KG1 (cell line): ENCODE results near the gene KIFC3.
"Not testable (repeated sequence)": the region's sequence is repeated elsewhere in the genome, so short reads cannot be mapped to it uniquely, and the experiment has no call there.

Source experiments
- DNase-seq: peaks from one replicate; lab custom pipeline; 2025; lab: John Stamatoyannopoulos, UW

KIFC3 gene

DNA sequence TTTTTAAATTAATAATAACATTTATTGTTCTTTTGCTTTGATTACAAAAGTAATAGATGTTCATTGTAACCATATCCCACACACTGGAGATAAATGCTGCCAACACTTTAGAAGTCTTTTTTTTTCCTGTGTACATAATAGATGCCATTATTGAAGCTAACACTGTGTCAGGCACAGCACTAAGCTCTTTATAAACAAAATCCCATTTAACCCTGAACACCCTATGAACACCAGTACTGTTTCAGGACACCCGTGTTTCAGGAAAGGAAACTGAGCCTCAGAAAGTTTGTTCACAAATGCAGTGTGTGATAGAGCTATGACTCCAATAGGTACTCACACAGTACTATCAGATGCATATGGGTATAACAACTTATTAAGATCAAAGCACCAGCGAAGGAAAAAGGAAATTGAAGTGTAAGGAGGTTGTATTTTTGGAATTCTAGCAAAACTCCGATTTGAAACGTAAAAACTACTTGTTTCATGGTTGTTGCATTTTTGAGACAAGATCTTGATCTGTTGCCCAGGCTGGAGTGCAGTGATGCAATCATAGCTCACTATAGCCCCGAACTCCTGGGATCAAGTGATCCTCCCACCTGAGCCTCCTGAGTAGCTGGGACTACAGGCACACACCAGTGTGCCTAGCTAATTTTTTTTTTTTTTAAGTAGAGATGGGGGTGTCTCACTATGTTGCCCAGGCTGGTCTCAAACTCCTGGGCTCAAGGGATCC is 2.0 kb upstream of the KIFC3 start:
- DNase-seq, result no peak

DNA sequence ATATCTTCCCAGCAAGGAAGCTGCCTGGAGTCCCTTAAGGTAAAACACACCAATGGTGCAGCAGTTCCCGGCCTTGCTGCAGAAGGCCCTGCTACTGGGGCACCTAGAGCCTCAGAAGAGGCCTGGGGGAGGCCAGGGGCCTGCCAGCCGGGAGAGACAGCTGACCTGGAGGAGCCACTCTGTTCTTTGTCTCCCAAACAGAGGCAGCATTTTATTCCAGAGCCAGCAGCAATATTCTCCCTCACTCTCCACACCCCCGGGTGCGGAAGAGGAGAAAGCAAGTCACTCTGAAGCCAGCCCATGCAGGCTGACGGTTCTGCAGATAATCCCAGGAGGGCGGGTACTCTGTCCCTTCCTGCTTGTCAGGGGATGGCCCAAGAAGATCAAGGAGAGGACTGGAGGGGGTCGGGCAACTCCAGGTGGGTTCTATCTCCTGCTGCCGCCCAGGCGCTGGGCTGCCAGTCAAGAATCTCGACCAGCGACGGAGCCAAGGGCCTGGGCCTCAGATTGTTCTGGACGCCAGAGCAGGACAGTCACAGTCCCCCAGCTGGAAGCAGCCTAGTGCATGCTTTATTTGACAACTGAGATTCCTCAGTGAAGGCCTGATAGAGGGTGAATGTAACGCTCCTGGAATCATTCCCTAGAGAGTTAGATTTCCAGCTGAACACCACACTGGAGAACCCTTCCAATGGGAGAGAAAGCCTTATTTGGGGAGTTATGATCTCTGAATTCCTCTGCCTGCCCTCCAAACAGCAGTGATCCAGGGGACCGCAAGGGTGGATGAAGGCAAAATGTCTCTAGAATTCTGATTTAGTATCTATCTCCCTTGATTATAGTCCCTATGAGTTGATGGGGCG is 1.1 kb upstream of the KIFC3 start:
- DNase-seq, result no peak

DNA sequence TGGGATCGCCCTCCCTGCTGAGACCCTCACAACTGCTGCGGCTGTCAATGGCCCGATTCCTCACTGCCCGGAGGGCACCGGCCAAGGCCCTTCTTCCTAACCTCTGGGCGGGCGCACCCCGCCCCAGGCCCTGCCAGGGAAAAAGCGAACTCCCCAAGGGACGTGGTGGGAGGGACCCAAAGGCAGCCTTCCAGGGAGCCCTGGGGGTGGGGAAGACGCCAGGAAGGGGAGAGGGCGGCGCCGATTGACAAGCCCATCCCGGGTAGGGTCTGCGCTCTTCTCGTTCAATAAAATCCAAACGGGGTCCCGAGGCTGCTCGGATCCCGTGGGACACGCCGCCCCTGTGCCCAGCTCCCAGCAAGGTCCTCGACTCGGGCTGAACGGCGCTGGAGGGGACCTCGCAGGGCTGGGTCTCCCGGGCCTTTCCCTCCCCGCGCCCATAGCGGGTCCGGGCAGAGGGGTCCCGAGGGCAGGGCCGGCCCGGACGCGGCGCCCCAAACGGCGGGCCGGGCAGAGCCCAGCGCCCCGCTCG is 416 bp downstream of the KIFC3 start:
- no peak for DNase-seq

DNA sequence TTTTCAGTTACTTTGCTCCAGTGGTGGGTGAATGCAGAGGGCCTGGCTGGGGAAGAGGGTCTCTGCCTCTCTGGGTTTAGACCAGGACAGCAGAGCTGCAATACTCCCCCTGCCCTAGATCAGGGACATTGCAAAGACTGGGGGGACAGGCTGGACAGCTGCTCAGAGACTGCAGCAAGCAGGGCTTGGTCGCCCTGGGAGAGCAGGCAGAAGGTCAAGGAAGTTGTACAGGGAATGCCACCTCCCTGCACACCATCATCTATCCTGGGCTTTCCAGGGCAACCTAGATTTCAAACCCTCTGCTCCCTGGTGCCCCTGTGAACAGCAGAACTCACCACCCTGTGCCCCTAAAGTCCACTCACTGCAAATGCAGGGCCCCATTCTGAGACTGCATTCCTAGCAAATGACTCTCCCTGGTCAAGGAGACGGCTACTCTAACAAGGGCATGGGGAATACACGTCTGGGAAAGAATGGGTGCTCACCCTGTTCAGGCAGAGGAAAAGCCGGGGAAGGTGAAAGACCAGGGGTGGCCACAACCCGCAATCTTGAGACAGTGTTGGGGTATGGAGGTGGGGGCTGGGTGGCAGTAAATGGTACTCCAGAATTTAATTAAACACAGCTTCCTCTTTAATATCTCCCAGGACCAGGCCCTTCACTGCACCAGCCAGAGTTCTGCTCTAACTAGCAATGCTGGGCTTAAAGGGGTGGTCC is 1.0 kb downstream of the KIFC3 start:
- no peak for DNase-seq

GRCh38 chr16:57800200-57801097 is 1.8 kb downstream of the KIFC3 start:
- no peak for DNase-seq

DNA sequence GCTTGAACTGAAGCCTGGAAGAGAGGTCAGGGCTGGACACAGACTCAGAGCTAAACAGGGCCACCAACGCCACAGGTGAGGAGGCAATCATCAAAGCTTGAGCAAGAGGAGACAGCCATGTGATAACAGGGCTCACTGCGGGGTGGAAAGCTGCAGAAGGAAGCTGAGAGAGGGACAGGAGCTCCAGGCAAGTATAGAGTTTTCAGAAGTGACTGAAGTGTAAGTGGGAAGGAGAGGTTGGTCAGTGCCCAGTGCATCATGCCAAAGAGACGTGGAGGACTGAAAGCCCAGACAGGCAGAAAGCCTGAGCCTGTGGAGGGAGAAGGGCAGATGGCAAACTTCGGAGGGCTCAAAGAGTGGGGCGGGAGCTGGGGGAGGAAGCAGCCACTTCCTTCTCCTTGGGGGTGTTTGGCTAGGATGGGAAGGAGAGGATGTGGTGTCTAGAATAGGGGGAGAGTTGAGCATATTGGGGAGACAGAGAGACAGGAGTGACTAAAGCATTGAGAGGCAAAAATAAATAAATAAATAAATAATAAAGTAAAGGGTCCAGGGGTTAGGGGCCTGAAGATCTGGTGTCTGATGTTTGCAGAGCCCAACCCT is 2.6 kb downstream of the KIFC3 start:
- peak; percentile 32 for DNase-seq

DNA sequence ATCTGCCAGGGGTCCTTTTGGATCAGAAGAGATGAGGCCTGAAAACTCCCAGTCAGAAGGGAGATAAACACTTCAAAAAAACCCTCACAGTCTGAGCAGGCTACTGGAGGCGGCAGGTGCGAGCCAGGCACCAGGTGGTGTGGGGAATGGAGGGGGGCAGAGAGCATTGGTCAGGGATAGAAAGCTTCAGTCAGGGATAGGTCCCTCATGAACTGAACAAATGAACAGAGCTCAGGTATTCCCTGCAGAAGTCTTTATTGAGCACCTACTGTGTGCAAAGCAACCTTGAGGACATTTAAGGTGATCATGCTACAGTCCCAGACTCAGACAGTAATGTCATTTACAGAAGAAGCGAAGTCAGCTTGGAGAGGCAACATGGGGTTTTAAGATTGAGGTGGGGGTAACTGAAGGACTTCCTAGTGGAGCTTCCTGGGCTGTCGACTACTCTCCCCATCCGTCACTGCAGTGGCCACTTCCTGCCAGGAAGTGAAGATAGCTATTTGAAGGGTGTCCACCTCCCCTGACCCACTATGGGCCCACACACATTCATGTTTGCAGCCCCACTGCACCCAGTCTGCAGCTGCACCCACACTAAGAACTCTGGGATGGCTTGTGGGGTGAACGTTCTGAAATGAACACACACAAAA is 3.2 kb downstream of the KIFC3 start:
- DNase-seq, result no peak

DNA sequence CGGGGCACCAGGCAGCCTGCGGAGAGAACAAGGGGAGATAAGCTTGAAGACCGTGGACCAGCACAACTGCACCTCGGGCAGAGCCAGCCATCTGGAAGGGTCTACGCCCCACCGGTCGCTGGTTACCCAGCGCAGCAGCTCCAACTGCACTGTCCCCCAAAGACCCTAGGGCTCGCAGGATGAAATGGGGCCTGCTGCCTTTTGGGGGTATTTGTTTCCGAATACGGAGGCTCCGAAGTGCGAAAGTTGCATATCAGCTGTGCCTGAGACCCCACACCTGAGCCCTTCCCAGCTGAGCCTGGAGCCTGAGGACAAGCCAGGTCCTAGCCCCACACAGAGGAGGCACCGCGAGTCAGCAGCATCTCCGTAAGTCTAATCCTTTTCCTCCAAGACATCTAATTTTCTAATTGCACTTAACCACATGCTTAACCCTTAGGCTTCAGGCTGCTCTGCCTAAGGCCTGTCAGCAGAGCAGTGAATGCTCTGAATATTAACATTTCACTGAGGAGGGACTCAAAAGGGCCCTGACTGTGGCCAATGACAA is 4.0 kb downstream of the KIFC3 start:
- DNase-seq, result no peak

- no peak for DNase-seq
Measured at GRCh38 chr16:57797526-57798266, 4.6 kb downstream of the KIFC3 start.

- no peak for DNase-seq
Measured at GRCh38 chr16:57797216-57797525, 5.1 kb downstream of the KIFC3 start.

GRCh38 chr16:57796014-57796413 is 6.3 kb downstream of the KIFC3 start:
- not testable (repeated sequence) for DNase-seq

DNA sequence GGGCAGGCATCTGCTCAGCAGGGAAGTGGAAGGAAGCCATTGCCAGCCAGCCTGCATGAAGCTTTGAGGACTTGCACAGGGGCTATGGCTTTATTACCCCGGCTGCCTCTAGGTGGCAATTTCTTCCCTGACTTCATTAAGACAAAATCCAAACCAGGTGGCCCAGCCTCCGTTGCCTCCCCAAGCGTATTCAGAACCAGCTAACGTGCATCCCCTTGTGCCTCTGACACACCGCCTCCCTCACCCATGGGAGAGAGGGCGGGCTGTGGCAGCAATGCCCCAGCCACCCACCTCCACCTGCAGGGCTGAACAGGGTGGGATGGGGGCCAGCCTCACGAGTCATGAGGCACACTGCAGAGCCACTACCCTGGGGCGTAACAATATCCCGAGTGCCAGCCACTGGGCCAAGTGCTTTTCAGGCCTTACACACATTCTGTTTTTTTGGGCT is 6.8 kb downstream of the KIFC3 start:
- peak; percentile 19 for DNase-seq

- no peak for DNase-seq
Measured at GRCh38 chr16:57794849-57795430, 7.4 kb downstream of the KIFC3 start.

GRCh38 chr16:57791893-57792461 is 10.3 kb downstream of the KIFC3 start:
- DNase-seq, result no peak

DNA sequence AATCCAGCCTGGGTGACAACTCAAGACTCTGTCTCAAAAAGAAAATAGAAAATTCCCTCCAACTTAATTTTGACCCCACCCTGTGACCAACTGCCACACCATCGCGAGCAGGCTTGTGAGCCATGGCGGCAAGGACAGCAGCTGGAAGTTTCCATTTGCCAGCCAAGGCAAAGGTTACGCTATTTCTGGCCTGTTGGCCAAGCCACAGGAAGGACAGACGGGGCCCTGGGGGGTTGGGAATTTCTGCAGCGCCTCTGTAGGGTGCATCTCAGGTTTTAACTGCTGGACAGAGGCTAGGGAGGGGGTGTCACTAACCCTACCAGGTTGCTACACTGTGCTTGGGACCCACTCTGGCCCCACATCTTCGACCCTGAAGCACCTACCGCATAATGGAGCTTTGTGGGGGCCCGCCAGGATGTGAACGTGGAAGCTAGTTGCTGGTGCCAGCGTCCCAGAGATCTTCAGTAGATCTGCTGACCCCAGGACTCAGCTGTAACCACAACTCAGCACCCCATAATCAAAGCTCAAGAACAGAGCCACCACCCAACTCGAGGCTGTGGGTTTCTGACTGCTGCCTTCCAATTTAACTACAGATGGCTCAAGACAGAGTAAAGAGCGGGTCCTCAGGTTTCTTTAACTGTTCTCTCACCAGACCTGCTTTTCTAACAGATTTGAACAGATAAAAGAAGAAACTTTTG is 10.9 kb downstream of the KIFC3 start:
- no peak for DNase-seq

DNA sequence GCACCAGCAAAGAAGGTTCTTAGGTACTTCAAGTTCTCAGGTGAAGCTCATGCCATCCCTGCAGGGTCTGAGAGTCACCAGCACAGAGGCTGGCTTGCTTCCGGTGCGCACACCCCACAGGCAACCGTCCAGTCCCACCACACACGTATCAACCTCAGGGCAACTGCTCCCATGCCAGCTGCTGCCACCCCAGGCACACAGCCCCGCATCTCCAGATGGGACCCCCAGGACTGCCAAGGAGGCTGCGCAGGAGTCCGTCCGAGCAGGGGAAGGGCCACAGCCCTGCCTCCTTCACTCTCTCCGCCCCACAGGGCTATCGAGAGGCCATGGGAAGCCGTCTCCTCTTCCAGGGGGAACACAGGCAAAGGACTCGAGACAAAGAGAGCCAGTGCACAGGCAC is 13.3 kb downstream of the KIFC3 start:
- no peak for DNase-seq

DNA sequence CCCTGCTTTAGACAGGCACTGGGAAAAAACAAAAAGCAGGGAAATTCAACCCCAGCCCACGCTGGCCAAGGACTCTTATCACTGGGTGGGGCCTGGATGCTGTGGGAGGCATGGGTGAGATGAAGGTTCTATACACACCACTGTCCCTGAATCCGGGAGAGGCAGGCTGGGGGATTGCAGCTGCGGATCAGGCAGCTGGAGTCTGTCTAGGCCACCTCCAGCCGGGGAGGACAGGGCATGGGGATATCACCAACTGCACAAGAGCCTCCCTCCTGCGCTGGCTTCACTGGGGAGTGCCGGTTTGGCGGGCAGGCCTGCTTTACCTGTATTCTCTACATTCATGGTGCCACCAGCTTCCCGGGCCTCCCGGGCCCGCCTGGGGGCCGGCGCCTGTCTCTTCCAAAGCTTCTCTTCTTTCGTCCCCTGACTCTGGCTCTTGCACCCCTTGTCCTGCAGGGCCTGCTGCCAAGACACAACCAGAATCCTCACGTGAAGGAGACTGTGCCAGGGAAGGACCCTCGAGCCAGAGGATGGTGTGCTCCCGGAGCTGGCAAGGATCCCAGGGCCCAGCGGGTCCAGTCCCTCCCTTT is 13.9 kb downstream of the KIFC3 start:
- no peak for DNase-seq

DNA sequence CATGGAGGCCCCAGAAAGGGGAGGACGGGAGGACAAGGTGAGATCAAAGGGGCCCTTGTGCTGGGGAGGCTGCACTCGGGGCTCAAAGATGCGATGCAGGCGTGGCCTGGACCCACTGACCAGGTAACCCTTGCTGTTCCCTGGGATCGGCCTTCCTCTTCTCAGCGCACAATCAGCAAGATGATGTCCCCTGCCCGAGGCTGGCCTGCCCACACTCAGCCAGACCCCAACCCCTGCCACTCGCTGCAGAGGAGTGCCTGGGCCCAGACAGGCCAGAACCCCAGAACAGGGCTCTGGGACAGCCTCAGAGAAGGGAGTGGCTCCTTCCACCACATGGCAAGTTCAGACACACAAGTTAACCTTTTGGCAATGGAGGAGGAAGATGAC is 14.8 kb downstream of the KIFC3 start:
- DNase-seq, result no peak
